ENCODE results near the gene NOL9.
"Not testable (repeated sequence)": the region's sequence is repeated elsewhere in the genome, so short reads cannot be mapped to it uniquely, and the experiment has no call there.

Gene NOL9

DNA sequence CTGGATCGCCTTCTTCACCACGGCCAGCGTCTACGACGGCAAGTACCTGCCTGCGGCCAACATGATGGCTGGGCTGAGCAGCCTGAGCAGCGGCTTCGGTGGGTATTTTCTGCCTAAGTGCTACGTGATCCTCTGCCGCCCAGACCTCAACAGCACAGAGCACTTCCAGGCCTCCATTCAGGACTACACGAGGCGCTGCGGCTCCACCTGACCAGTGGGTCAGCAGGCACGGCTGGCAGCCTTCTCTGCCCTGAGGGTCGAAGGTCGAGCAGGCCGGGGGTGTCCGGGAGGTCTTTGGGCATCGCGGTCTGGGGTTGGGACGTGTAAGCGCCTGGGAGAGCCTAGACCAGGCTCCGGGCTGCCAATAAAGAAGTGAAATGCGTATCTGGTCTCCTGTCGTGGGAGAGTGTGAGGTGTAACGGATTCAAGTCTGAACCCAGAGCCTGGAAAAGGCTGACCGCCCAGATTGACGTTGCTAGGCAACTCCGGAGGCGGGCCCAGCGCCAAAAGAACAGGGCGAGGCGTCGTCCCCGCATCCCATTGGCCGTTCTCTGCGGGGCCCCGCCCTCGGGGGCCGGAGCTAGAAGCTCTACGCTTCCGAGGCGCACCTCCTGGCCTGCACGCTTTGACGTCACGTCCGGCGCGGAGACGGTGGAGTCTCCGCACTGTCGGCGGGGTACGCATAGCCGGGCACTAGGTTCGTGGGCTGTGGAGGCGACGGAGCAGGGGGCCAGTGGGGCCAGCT lies 25.2 kb upstream of the NOL9 start, which contains the start of gene ZBTB48:
Gene ZBTB48, plus strand, starts transcription at position 621 of the 745 bp plus-strand sequence. CDS start 616 bp downstream, outside the sequence.
- peak within 1 kb of the TSS; percentile 87 for H3K4me3 ChIP-seq (ENCODE audit: low read length)
- H3K9ac ChIP-seq (ENCODE audit: low read depth, low read length) = peak within 1 kb of the TSS; percentile 89
- H3K27me3 ChIP-seq (ENCODE audit: control insufficient read depth, insufficient read depth, low read length) = no peaks in the 10 kb centered on the region
- H3K4me1 ChIP-seq (ENCODE audit: control insufficient read depth, insufficient read depth, low read length) = peaks cover 17% of the 10 kb centered on the region
- H3K9me3 ChIP-seq (replicated peaks; ENCODE audit: low read length) = no peaks in the 10 kb centered on the region
- peak within 1 kb of the TSS; percentile 95 for H3K4me2 ChIP-seq (ENCODE audit: low read length)
- no peaks in the 10 kb centered on the region for H3K36me3 ChIP-seq (ENCODE audit: insufficient read depth, low read length)

DNA sequence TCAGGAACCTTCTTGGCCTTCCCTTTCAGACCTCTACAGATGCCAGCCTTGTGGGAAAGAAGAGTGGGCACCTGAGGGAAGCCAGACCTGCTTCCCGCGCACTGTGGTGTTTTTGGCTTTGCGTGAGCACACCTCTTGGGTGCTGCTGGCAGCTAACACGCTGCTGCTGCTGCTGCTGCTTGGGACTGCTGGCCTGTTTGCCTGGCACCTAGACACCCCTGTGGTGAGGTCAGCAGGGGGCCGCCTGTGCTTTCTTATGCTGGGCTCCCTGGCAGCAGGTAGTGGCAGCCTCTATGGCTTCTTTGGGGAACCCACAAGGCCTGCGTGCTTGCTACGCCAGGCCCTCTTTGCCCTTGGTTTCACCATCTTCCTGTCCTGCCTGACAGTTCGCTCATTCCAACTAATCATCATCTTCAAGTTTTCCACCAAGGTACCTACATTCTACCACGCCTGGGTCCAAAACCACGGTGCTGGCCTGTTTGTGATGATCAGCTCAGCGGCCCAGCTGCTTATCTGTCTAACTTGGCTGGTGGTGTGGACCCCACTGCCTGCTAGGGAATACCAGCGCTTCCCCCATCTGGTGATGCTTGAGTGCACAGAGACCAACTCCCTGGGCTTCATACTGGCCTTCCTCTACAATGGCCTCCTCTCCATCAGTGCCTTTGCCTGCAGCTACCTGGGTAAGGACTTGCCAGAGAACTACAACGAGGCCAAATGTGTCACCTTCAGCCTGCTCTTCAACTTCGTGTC lies 24.5 kb upstream of the NOL9 start:
- Histone ChIP-seq H3K36me3 (ENCODE audit: insufficient read depth, low read length) (no peaks in the 10 kb centered on the region), H3K4me3 (ENCODE audit: low read length) (peak overlapping the region; percentile 87), H3K9me3 (replicated peaks; ENCODE audit: low read length) (no peaks in the 10 kb centered on the region), H3K9ac (ENCODE audit: low read depth, low read length) (no peak overlapping the region), H3K27me3 (ENCODE audit: control insufficient read depth, insufficient read depth, low read length) (no peaks in the 10 kb centered on the region), H3K4me2 (ENCODE audit: low read length) (peak overlapping the region; percentile 95), H3K4me1 (ENCODE audit: control insufficient read depth, insufficient read depth, low read length) (peaks cover 17% of the 10 kb centered on the region)

DNA sequence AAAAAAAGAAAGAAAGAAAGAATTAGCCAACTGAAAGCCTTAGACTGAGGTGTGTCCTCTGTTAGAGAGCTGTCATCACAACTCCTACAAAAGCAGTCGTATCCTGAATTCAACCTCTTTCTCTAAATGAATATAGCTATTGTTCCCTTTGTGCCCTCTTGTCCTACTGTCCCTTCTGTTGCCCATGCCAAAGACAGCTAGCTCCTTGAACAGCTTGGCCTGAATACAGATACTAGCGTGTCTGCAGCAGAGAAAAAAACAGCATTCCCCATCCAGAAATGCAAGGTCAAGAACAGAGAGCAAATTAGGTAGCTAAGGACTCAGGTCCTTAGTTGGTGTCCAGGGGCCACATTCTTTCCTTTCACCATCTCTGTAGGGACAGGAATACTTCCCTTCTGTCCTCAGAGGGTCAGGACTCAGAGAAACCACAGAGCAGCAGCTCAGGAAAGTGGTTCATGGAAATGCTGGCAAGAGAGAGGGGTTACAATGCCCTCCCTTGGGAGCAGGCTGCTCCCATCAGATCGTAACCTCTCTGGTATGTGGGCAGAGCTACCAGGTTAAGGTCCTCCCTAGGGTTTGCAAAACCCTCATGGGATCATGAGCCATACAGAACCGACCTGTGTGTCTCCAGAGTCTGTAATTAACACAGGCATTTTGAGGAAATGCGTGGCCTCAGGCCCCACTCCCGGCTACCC lies 23.7 kb upstream of the NOL9 start:
- H3K9me3 ChIP-seq (replicated peaks; ENCODE audit: low read length) = no peaks in the 10 kb centered on the region
- H3K27me3 ChIP-seq (ENCODE audit: control insufficient read depth, insufficient read depth, low read length) = no peaks in the 10 kb centered on the region

DNA sequence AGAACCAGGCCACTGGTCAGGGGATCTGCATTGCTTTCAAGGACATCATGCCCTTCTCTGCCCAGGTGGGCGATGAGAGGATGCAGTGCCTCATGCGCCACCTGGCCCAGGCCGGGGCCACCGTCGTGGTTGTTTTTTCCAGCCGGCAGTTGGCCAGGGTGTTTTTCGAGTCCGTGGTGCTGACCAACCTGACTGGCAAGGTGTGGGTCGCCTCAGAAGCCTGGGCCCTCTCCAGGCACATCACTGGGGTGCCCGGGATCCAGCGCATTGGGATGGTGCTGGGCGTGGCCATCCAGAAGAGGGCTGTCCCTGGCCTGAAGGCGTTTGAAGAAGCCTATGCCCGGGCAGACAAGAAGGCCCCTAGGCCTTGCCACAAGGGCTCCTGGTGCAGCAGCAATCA lies 20.5 kb upstream of the NOL9 start:
- no peak overlapping the region for H3K9ac ChIP-seq (ENCODE audit: low read depth, low read length)
- H3K27me3 ChIP-seq (ENCODE audit: control insufficient read depth, insufficient read depth, low read length) = peaks cover 7% of the 10 kb centered on the region
- peaks cover 5% of the 10 kb centered on the region for H3K9me3 ChIP-seq (replicated peaks; ENCODE audit: low read length)
- H3K36me3 ChIP-seq (ENCODE audit: insufficient read depth, low read length) = no peaks in the 10 kb centered on the region
- H3K4me3 ChIP-seq (ENCODE audit: low read length) = no peak overlapping the region
- H3K4me1 ChIP-seq (ENCODE audit: control insufficient read depth, insufficient read depth, low read length) = peaks cover 7% of the 10 kb centered on the region
- H3K4me2 ChIP-seq (ENCODE audit: low read length) = no peak overlapping the region

More for the DNA sequence above, 23.7 kb upstream of the NOL9 start:
- H3K9ac ChIP-seq (ENCODE audit: low read depth, low read length) = no peak overlapping the region
- peaks cover 17% of the 10 kb centered on the region for H3K4me1 ChIP-seq (ENCODE audit: control insufficient read depth, insufficient read depth, low read length)
- H3K4me2 ChIP-seq (ENCODE audit: low read length) = no peak overlapping the region
- no peak overlapping the region for H3K4me3 ChIP-seq (ENCODE audit: low read length)
- no peaks in the 10 kb centered on the region for H3K36me3 ChIP-seq (ENCODE audit: insufficient read depth, low read length)

DNA sequence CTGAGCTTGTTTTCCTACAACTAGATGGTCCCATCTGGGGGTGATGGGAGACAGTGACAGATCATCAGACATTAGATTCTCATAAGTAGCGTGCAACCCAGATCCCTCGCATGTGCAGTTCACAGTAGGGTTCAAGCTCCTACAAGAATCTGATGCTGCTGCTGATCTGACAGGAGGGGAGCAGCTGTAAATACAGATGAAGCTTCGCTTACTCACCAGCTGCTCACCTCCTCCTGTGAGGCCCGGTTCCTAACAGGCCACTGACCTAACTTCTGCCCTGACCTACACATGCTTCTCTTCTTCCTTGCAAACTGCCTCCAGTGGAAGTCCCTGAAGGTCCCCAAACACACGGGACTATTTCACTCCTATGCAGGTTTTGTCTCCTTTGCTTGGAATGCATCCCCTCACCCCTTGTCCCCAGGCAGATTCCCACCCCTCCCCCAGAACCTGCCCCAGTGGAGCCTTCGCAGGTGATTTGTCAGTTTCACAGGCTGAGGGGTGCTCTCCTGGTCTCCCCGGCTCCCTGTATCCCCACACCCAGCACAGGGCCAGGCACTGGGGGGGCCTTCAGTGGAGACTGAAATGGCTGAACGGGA lies 19.8 kb upstream of the NOL9 start:
- Histone ChIP-seq H3K4me2 (ENCODE audit: low read length) (no peak overlapping the region), H3K9me3 (replicated peaks; ENCODE audit: low read length) (peaks cover 5% of the 10 kb centered on the region), H3K9ac (ENCODE audit: low read depth, low read length) (no peak overlapping the region), H3K27me3 (ENCODE audit: control insufficient read depth, insufficient read depth, low read length) (peaks cover 13% of the 10 kb centered on the region), H3K36me3 (ENCODE audit: insufficient read depth, low read length) (no peaks in the 10 kb centered on the region), H3K4me3 (ENCODE audit: low read length) (no peak overlapping the region), H3K4me1 (ENCODE audit: control insufficient read depth, insufficient read depth, low read length) (peaks cover 2% of the 10 kb centered on the region)

DNA sequence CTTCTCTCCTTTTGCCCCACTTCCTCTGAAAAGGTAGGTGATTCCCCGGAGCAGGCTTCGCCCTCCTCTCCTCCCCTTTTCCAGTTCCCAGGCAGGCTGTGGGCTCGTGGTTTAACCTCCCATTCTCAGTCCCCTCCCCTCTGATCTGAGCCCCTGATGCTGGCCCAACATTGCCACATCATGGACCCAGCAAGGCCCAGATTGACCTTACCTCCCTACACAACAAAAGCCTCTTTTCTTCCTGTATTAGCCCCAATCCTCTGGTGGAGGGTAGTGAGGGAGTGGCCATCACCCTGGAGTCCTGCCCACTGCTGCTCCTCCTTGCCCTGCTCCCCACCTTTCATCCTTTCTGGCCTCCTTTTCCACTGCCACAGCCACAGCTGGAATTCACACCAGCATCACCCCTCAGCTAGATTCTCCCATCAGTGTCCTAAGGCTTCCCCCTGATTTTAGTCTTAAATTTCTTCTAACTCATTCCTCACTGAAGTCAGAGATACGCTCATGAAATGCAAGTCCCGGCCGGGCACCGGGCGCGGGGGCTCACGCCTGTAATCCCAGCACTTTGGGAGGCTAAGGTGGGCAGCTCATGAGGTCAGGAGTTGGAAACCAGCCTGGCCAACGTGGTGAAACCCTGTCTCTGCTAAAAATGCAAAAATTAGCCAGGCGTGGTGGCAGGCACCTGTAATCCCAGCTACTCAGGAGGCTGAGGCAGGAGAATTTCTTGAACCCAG lies 18.5 kb upstream of the NOL9 start:
- Histone ChIP-seq H3K4me1 (ENCODE audit: control insufficient read depth, insufficient read depth, low read length) (no peaks in the 10 kb centered on the region), H3K9ac (ENCODE audit: low read depth, low read length) (no peak overlapping the region), H3K36me3 (ENCODE audit: insufficient read depth, low read length) (no peaks in the 10 kb centered on the region), H3K4me2 (ENCODE audit: low read length) (no peak overlapping the region), H3K27me3 (ENCODE audit: control insufficient read depth, insufficient read depth, low read length) (peaks cover 13% of the 10 kb centered on the region), H3K4me3 (ENCODE audit: low read length) (no peak overlapping the region), H3K9me3 (replicated peaks; ENCODE audit: low read length) (peaks cover 5% of the 10 kb centered on the region)

DNA sequence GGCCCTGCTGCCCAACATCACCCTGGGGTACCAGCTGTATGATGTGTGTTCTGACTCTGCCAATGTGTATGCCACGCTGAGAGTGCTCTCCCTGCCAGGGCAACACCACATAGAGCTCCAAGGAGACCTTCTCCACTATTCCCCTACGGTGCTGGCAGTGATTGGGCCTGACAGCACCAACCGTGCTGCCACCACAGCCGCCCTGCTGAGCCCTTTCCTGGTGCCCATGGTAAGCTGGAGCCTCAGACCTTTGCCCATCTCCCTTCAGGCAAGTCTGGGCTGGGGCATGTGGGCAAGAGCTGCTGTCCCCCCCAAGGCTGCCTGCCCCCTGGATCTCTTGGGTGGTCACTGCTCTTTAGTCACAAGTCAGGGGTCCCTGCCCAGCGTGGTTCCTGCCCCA lies 16.7 kb upstream of the NOL9 start:
- Histone ChIP-seq H3K36me3 (ENCODE audit: insufficient read depth, low read length) (no peaks in the 10 kb centered on the region), H3K27me3 (ENCODE audit: control insufficient read depth, insufficient read depth, low read length) (peaks cover 16% of the 10 kb centered on the region), H3K9me3 (replicated peaks; ENCODE audit: low read length) (peaks cover 5% of the 10 kb centered on the region), H3K4me1 (ENCODE audit: control insufficient read depth, insufficient read depth, low read length) (no peaks in the 10 kb centered on the region), H3K4me3 (ENCODE audit: low read length) (no peak overlapping the region), H3K9ac (ENCODE audit: low read depth, low read length) (no peak overlapping the region), H3K4me2 (ENCODE audit: low read length) (no peak overlapping the region)

DNA sequence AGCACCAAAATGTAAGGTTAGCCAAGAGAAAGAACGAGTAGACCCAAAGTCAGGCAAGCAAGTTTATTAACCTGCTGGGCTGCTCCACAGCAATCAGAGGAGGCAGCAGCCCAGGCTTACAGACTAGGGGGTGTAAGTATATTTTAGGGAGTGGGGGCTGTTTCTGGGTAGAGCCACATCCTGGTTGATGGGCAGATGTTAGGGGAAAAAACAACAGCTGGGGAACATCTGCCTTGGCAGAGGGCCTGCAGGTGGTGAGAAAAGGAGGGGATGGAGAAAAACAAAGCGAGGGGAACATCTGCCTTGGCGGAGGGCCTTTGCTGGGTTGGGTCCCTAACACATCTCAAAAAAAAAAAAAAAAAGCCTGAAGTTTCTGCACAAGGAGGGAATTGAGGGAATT lies 15.8 kb upstream of the NOL9 start:
- H3K4me2 ChIP-seq (ENCODE audit: low read length) = no peak overlapping the region
- no peak overlapping the region for H3K9ac ChIP-seq (ENCODE audit: low read depth, low read length)
- H3K9me3 ChIP-seq (replicated peaks; ENCODE audit: low read length) = peaks cover 5% of the 10 kb centered on the region
- no peak overlapping the region for H3K4me3 ChIP-seq (ENCODE audit: low read length)
- H3K36me3 ChIP-seq (ENCODE audit: insufficient read depth, low read length) = no peaks in the 10 kb centered on the region
- H3K4me1 ChIP-seq (ENCODE audit: control insufficient read depth, insufficient read depth, low read length) = no peaks in the 10 kb centered on the region
- peaks cover 16% of the 10 kb centered on the region for H3K27me3 ChIP-seq (ENCODE audit: control insufficient read depth, insufficient read depth, low read length)

DNA sequence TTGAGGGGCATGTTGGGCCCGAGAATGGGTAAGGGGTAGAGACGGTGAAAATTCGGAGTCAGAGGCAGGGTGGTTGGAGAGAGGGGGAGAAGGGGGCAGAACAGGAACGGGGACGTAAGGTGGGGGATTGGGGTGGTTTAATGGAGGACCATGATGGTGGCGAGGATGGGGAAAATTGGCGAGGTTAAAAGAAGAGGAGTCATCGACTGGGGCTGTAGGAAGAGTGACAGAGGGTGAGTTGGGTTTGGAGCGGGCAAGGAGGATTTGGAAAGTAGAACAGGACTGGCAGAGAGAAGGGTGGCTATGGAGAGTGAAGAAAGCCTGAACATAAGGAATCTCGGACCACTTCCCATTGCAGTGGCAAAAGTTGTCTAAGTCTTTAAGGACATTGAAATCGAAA lies 14.7 kb upstream of the NOL9 start:
- H3K4me3 ChIP-seq (ENCODE audit: low read length) = no peak overlapping the region
- no peak overlapping the region for H3K4me2 ChIP-seq (ENCODE audit: low read length)
- peaks cover 5% of the 10 kb centered on the region for H3K9me3 ChIP-seq (replicated peaks; ENCODE audit: low read length)

DNA sequence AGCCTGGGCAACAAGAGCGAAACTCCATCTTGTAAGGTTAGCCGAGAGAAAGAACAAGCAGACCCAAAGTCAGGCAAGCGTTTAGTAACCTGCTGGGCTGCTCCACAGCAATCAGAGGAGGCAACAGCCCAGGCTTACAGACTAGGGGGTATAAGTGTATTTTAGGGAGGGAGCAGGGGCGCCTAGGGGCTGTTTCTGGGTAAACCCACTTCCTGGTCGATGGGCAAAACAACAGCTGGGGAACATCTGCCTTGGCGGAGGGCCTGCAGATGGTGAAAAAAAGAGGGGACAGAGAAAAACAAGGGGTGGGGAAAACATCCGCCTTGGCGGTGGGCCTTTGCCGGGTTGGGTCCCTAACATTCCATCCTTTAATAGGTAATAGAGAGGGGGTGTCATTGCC lies 6.0 kb upstream of the NOL9 start:
- Histone ChIP-seq H3K27me3 (ENCODE audit: control insufficient read depth, insufficient read depth, low read length) (peaks cover 7% of the 10 kb centered on the region), H3K36me3 (ENCODE audit: insufficient read depth, low read length) (no peaks in the 10 kb centered on the region), H3K4me3 (ENCODE audit: low read length) (no peak overlapping the region)

More for the DNA sequence above, 14.7 kb upstream of the NOL9 start:
- Histone ChIP-seq H3K36me3 (ENCODE audit: insufficient read depth, low read length) (no peaks in the 10 kb centered on the region), H3K4me1 (ENCODE audit: control insufficient read depth, insufficient read depth, low read length) (no peaks in the 10 kb centered on the region), H3K9ac (ENCODE audit: low read depth, low read length) (no peak overlapping the region), H3K27me3 (ENCODE audit: control insufficient read depth, insufficient read depth, low read length) (peaks cover 24% of the 10 kb centered on the region)

DNA sequence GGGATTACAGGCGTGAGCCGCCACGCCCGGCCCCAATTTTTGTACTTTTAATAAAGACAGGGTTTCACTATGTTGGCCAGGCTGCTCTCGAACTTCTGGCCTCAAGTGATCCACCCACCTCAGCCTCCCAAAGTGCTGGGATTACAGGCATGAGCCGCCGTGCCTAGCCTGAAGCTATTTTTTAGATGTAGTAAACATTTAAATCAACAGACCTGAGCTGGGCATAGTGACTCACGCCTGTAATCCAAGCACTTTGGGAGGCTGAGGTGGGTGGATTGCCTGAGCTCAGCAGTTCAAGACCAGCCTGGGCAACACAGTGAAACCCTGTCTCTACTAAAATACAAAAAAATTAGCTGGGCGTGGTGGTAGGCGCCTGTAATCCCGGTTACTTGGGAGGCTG lies 4.8 kb upstream of the NOL9 start:
- not testable (repeated sequence) for H3K4me2 ChIP-seq (ENCODE audit: low read length); H3K36me3 ChIP-seq (ENCODE audit: insufficient read depth, low read length); H3K9me3 ChIP-seq (replicated peaks; ENCODE audit: low read length); H3K4me3 ChIP-seq (ENCODE audit: low read length); H3K9ac ChIP-seq (ENCODE audit: low read depth, low read length); H3K27me3 ChIP-seq (ENCODE audit: control insufficient read depth, insufficient read depth, low read length)
- H3K4me1 ChIP-seq (ENCODE audit: control insufficient read depth, insufficient read depth, low read length) = peaks cover 11% of the 10 kb centered on the region

More for the DNA sequence above, 6.0 kb upstream of the NOL9 start:
- H3K9ac ChIP-seq (ENCODE audit: low read depth, low read length) = no peak overlapping the region
- no peaks in the 10 kb centered on the region for H3K9me3 ChIP-seq (replicated peaks; ENCODE audit: low read length)
- H3K4me2 ChIP-seq (ENCODE audit: low read length) = no peak overlapping the region
- peaks cover 3% of the 10 kb centered on the region for H3K4me1 ChIP-seq (ENCODE audit: control insufficient read depth, insufficient read depth, low read length)

All from skeletal muscle satellite cell (primary cell).